GM12875 (cell line): ENCODE results near the gene SP6.

Experiments
- H3K4me3 ChIP-seq: one replicate; pipeline ENCODE4 v1.5.1; 2011; ENCODE audit warnings: low read depth, low read length, control low read depth
- TF ChIP-seq, protein P1 (sequence below): IDR thresholded peaks from 2 replicates; pipeline ENCODE4 v1.5.1; 2011; ENCODE audit warnings: low read depth, mild to moderate bottlenecking, control low read depth, inconsistent platforms, low read length, moderate library complexity, borderline replicate concordance; ENCODE audit not compliant: insufficient read depth

Gene SP6

DNA sequence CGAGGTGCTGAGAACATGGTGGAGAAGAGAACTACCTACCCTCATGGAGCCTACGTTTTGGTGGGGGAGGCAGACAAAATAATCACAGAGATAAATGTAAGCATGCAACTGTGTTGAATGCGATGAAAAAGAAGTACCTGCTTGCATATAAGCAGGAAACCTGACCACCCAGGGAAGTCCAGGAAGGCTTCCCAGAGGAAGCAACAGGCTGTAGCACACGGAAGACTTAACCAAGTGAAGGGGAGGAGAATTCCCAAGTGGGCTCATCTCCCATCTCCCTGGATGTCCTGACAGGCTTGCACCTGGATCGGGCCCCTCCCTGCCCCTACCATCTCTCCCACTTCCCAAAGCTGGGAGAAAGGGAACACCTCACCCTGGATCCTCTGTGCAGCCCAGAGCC lies 11.9 kb downstream of the SP6 start:
- TF ChIP-seq, protein P1, sequence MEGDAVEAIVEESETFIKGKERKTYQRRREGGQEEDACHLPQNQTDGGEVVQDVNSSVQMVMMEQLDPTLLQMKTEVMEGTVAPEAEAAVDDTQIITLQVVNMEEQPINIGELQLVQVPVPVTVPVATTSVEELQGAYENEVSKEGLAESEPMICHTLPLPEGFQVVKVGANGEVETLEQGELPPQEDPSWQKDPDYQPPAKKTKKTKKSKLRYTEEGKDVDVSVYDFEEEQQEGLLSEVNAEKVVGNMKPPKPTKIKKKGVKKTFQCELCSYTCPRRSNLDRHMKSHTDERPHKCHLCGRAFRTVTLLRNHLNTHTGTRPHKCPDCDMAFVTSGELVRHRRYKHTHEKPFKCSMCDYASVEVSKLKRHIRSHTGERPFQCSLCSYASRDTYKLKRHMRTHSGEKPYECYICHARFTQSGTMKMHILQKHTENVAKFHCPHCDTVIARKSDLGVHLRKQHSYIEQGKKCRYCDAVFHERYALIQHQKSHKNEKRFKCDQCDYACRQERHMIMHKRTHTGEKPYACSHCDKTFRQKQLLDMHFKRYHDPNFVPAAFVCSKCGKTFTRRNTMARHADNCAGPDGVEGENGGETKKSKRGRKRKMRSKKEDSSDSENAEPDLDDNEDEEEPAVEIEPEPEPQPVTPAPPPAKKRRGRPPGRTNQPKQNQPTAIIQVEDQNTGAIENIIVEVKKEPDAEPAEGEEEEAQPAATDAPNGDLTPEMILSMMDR, result no peak
- no peak overlapping the region for H3K4me3 ChIP-seq

DNA sequence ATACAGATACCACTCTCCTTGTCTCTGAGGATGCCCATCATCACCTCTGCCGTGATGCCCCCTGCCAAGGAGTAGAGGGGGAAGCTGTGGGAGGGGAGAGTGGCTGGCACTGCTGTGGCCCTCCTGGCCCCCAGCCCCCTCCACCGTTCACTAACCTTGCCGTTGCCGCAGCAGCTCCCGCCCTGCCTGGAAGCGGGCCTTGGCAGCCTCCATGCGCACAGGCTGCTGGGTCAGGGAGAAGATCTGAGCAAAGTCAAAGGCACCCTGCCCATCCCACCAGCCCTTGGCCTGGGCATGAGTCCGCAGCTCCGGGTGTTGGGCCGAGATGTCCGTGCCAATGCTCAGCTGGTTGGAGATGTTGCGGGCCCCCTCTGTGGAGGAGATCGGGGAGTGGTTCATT lies 12.3 kb downstream of the SP6 start:
- TF ChIP-seq, protein P1, result no peak

DNA sequence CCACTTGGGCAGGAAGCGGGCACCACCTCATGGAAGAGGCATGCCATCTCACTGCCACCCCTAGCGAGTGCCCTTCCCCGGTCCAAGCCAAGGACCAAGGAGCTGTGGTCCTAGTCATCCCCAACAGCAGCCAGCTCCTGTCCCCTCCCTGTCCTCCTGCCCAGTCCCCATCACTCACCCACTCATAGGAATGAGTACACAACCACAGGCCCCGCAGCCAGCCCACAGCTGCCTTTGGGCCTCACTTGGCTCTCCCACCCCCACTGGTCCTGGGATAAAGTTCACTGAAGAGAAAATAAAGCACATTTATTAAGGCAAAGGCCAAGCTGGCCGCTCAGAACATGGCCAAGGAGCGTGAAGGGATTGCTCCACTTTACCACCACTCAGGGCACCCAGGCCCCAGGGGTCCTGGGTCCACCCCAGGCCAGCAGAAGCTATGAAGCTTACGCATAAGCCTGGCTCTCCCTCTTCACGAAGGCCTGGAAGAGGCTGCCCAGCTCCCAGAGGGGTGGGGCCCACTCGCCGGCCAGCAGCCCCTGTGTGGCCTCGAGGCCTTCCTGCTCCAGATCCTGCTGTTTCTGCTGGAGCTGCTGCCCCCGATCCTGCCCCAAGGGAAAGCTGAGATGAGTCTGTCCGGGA lies 13.4 kb downstream of the SP6 start:
- TF ChIP-seq, protein P1, result no peak
- no peak overlapping the region for H3K4me3 ChIP-seq

More for the DNA sequence above, 12.3 kb downstream of the SP6 start:
- no peak overlapping the region for H3K4me3 ChIP-seq

DNA sequence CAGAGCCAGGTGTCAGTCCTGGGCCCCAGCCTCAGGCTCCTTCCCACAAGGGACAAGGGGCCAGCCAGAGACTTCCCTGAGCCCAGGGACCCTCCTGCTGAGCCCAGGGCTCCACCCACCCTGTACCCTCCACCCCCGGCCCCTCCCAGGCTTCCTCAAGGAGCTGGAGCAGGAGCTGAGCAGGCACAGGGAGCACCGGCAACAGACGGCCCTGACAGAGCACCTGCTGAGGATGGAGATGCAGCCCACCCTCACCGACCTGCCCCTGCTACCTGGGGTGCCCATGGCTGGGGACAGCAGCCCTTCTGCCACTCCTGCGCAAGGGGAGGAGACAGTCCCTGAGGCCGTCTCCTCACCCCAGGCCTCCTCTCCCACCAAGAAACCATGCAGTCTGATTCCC lies 14.4 kb downstream of the SP6 start:
- TF ChIP-seq, protein P1, result no peak

DNA sequence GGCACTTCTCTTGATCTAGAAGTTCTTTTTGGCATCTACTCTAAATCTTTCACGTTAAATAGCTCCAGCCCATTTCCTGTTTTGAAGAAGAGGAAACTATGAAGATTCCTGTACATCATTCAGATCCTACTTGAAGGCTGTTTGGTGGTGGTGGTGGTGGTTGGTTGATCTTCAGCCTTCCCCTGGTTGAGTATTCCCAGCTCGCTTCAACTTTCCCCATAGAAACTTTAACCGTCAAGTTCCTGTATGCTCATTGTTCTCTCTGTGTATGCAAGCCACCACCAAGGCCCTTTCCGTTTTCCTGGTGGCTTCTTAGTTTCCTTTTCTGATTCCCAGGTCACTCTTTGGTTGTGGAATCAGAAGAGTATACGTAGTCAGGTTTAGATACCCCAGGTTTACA lies 16.2 kb downstream of the SP6 start:
- H3K4me3 ChIP-seq, result no peak overlapping the region
- TF ChIP-seq, protein P1, result no peak

More for the DNA sequence above, 14.4 kb downstream of the SP6 start:
- no peak overlapping the region for H3K4me3 ChIP-seq

DNA sequence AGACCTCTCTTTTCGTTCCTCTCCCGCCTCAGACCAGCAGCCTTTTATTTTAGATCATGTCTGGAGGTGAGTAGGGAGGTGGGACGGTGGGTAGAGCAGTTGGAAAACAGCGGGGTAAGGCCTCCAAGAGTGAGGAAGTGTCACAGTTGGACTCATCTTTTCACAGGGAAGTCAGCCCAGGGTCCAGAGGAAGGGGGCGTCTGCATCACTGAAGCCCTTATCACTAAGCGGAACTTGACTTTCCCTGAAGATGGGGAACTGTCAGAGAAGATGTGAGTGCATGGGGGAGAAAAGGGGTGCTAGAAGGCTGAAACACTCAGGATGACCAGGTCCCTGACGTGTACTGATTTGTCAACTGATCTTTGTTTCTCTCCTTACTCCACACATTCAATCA lies 19.0 kb downstream of the SP6 start:
- TF ChIP-seq, protein P1, result no peak
- H3K4me3 ChIP-seq, result peak overlapping the region; percentile 65

DNA sequence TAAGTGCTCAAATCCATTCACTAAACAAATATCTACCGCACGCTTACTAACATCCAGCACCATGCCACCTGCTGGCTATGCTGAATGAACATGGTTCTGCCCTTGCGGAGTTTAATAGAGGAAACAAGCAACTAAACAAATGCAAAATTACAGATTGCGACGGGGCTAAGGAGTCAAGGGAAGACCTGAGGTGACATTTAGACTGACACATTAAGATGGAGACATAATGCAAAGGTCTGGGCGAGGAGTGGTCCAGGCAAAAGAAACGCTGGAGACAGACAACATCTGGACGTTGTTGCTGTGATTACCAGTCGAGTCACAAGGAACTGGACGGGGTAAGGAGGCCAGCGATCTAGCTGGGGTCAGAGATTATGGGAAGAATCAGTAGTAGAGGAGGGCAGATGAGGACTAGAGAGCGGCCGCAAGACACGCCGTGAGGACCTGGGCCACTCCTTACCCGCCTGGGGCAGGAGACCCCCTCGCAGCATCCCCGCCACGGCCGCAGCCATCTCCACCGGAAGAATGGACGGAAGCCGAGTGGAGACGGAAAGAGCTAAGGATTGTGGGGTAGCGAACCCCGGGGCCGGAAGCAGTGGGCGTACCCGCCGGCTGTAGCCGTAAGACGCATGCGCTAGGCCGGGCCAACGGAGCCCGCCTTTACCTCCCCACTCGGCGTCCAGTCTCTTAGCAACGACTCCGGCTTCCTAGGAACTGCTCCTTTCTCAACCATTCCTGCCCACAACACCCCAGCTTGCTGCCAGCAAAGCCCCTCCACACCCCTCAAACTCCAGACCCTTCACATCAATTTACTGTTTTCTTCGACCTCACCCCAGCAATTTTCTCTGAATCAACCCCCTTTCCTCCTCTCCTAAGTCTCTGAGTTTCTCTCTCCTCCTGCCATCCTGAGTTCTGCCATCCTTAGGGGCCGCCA lies 19.7 kb downstream of the SP6 start, which contains the start of the genes LRRC46 and MRPL10:
Gene LRRC46 (plus strand): TSS at position 668 of the 931 bp plus-strand sequence. CDS start 320 bp downstream, outside the sequence.
Gene MRPL10 (minus strand): TSS at position 539 of the 931 bp plus-strand sequence. CDS start 30 bp downstream, at position 509.
- H3K4me3 ChIP-seq, result peak within 1 kb of the TSS; percentile 65
- TF ChIP-seq, protein P1, result peak; percentile 21; the same call in 1 of the 2 replicates
